Progenitor cell of endocrine pancreas (in vitro differentiated cells): ENCODE data around the gene SRGAP2C. TPM values are rescaled to one million over a fixed set of nuclear protein-coding genes. Genes with fewer than 3 reads are reported as not detected.

Source experiments
- total RNA-seq: library from RNA; stranded (reverse); gene quantifications from 2 replicates; pipeline ENCODE4 v1.2.1, GENCODE V29; 2021

SRGAP2C gene
- total RNA-seq, 1 donor from 2014 or later = 14.4 TPM

Other genes starting within 250 kb of the SRGAP2C start
- 2.0 and 3.1 TPM in 2 replicates for gene FAM72B, start 635 bp upstream of the SRGAP2C start, total RNA-seq